MCF 10A (cell line): ENCODE measurements around the gene CACNG5. TPM values are rescaled to one million over a fixed set of nuclear protein-coding genes. Genes with fewer than 3 reads are reported as not detected.

Source experiments
- Bru-seq: library from RNA; stranded (reverse); fragments of 400-500 nt; gene quantifications from one replicate; lab custom pipeline; 2021; lab: Mats Ljungman, UMichigan
- BruChase-seq, 2 experiments: library from RNA; stranded (reverse); fragments of 400-500 nt; gene quantifications; one replicate each; lab custom pipeline; 2021; lab: Mats Ljungman, UMichigan
- BruUV-seq: library from RNA; stranded (reverse); fragments of 400-500 nt; replicated peaks from 2 replicates; lab custom pipeline; 2021; lab: Mats Ljungman, UMichigan
- CTCF ChIA-PET: fragments of 300-600 bp; sonication (Branson Sonifier 250); formaldehyde crosslinking; extraction: SDS; loops from one replicate; lab custom pipeline; 2021; ENCODE audit warnings: antibody characterized with exemption, inconsistent platforms; lab: Yijun Ruan, JAX
- POLR2A ChIA-PET: fragments of 300-600, 350-650 bp; sonication (Branson Sonifier 250); formaldehyde crosslinking; extraction: SDS; loops from one replicate; lab custom pipeline; 2020; ENCODE audit warnings: antibody characterized with exemption, inconsistent platforms; lab: Yijun Ruan, JAX
- DNase-seq: peaks from one replicate; pipeline ENCODE4 v3.0.0-alpha.2; 2018; ENCODE audit not compliant: unreplicated experiment
- H3K27ac Mint-ChIP-seq: one replicate; pipeline ENCODE4 v1.8.0; 2022; ENCODE audit warnings: mild to moderate bottlenecking, low read depth, mixed read lengths; ENCODE audit not compliant: unreplicated experiment
- H3K27me3 Mint-ChIP-seq: one replicate; pipeline ENCODE4 v1.8.0; 2022; ENCODE audit warnings: mixed read lengths; ENCODE audit not compliant: insufficient read depth, unreplicated experiment
- H3K36me3 Mint-ChIP-seq: one replicate; pipeline ENCODE4 v1.8.0; 2022; ENCODE audit warnings: mild to moderate bottlenecking, moderate library complexity, mixed read lengths; ENCODE audit not compliant: insufficient read depth, unreplicated experiment
- H3K4me1 Mint-ChIP-seq: one replicate; pipeline ENCODE4 v1.8.0; 2022; ENCODE audit warnings: mixed read lengths; ENCODE audit not compliant: insufficient read depth, unreplicated experiment
- H3K4me3 Mint-ChIP-seq: one replicate; pipeline ENCODE4 v1.8.0; 2022; ENCODE audit warnings: mild to moderate bottlenecking, moderate library complexity, mixed read lengths; ENCODE audit not compliant: unreplicated experiment
- H3K9me3 Mint-ChIP-seq: one replicate; pipeline ENCODE4 v1.8.0; 2022; ENCODE audit warnings: mixed read lengths; ENCODE audit not compliant: unreplicated experiment
- CTCF ChIP-seq: fragments of 200-600 bp; IDR thresholded peaks from one replicate; pipeline ENCODE4 v1.8.0; 2022; ENCODE audit warnings: antibody characterized with exemption, mild to moderate bottlenecking; ENCODE audit not compliant: unreplicated experiment
- intact Hi-C: fragments of 100-400 bp; cut with micrococcal nuclease; formaldehyde crosslinking; loops from 2 replicates; pipeline ENCODE4 v1.14.1; 2022
- long read RNA-seq: library from polyadenylated mRNA; stranded (forward); transcript quantifications from one replicate; pipeline ENCODE4 v2.0.0, GENCODE V29; 2022
- total RNA-seq: library from RNA; stranded (reverse); gene quantifications from 2 replicates; pipeline ENCODE4 v1.2.3, GENCODE V29; 2022

CACNG5 gene
- not detected in 2 replicates for total RNA-seq
- not detected for Bru-seq, nascent RNA
- not detected for BruChase-seq, experiment 1, labeled RNA remaining after a 6-hour chase
- not detected for BruChase-seq, experiment 2, labeled RNA remaining after a 2-hour chase
- long read RNA-seq: 0 reads

GRCh38 chr17:66834919-66835454 lies at the start of gene CACNG5:
CACNG5 (plus strand) TSS chr17:66835117; CDS start chr17:66877333, 42,216 bp downstream.
- intact Hi-C loops: no loop called here
- CTCF ChIA-PET: no interaction called here
- BruUV-seq: no TSS peak
- H3K27ac Mint-ChIP-seq: no peak within 1 kb of the TSS
- DNase-seq: no peak
- no peaks in the 10 kb centered on the region for H3K9me3 Mint-ChIP-seq
- no peaks in the 10 kb centered on the region for H3K4me1 Mint-ChIP-seq
- H3K27me3 Mint-ChIP-seq: peaks cover 36% of the 10 kb centered on the region
- H3K36me3 Mint-ChIP-seq: no peaks in the 10 kb centered on the region
- POLR2A ChIA-PET: no interaction called here
- TF ChIP-seq CTCF: no peak
- H3K4me3 Mint-ChIP-seq: no peak within 1 kb of the TSS

- no peak for TF ChIP-seq CTCF
- CTCF ChIA-PET: no interaction called here
- no peaks in the 10 kb centered on the region for H3K27me3 Mint-ChIP-seq
- intact Hi-C loops: no loop called here
- no peak overlapping the region for H3K27ac Mint-ChIP-seq
- BruUV-seq: no TSS peak
- no peaks in the 10 kb centered on the region for H3K9me3 Mint-ChIP-seq
- no peaks in the 10 kb centered on the region for H3K4me1 Mint-ChIP-seq
- no peak for DNase-seq
- H3K36me3 Mint-ChIP-seq: peaks cover 7% of the 10 kb centered on the region
- H3K4me3 Mint-ChIP-seq: no peak overlapping the region
- POLR2A ChIA-PET: no interaction called here
These were observed 48.8 kb upstream of the CACNG5 start for GRCh38 chr17:66786107-66786506.

- Mint-ChIP-seq H3K36me3 (peaks cover 19% of the 10 kb centered on the region), H3K27ac (no peak overlapping the region), H3K9me3 (no peaks in the 10 kb centered on the region), H3K4me1 (no peaks in the 10 kb centered on the region), H3K27me3 (no peaks in the 10 kb centered on the region), H3K4me3 (no peak overlapping the region)
- no peak for TF ChIP-seq CTCF
- DNase-seq: no peak
- intact Hi-C loops: no loop called here
- no TSS peak for BruUV-seq
- ChIA-PET POLR2A (no interaction called here), CTCF (no interaction called here)
These were observed 47.0 kb upstream of the CACNG5 start for GRCh38 chr17:66787914-66788313.

- intact Hi-C loops: no loop called here
These were observed 45.8 kb upstream of the CACNG5 start for GRCh38 chr17:66789093-66789492.

More at GRCh38 chr17:66789093-66789492, 45.8 kb upstream of the CACNG5 start:
- Mint-ChIP-seq H3K27ac (no peak overlapping the region), H3K36me3 (peaks cover 19% of the 10 kb centered on the region), H3K4me1 (no peaks in the 10 kb centered on the region), H3K9me3 (no peaks in the 10 kb centered on the region), H3K27me3 (no peaks in the 10 kb centered on the region), H3K4me3 (no peak overlapping the region)
- DNase-seq: no peak
- ChIA-PET POLR2A (interaction anchor here (0.7 kb wide), 1 partner anchor 173 kb away, joined by 3 read pairs; no protein-coding TSS in a partner anchor), CTCF (no interaction called here)
- BruUV-seq: no TSS peak
- TF ChIP-seq CTCF: no peak
